Activated T-cell treated with anti-CD3 and anti-CD28 coated beads, Interleukin-2, amount 50 U/mL, for 4 hours (primary cell): ENCODE data around the gene UNC5C. TPM values are rescaled to one million over a fixed set of nuclear protein-coding genes. Genes with fewer than 3 reads are reported as not detected.

ENCODE experiments used
- ATAC-seq, 2 donors: fragments of 200-7000 bp; cut with Tn5 transposase; one replicate each; pipeline ENCODE4 v1.10.0; 2021
- DNase-seq: peaks from one replicate; pipeline ENCODE4 v3.0.0-alpha.2; 2020
- H3K27me3 Mint-ChIP-seq: one replicate; pipeline ENCODE4 v1.8.0; 2021; ENCODE audit warnings: low read depth, mixed read lengths
- H3K36me3 Mint-ChIP-seq: one replicate; pipeline ENCODE4 v1.8.0; 2022; ENCODE audit warnings: mixed read lengths; ENCODE audit not compliant: insufficient read depth
- H3K4me1 Mint-ChIP-seq: one replicate; pipeline ENCODE4 v1.8.0; 2021; ENCODE audit warnings: low read depth, mixed read lengths
- H3K4me3 Mint-ChIP-seq: one replicate; pipeline ENCODE4 v1.8.0; 2021; ENCODE audit warnings: mild to moderate bottlenecking, moderate library complexity, mixed read lengths
- H3K9me3 Mint-ChIP-seq: one replicate; pipeline ENCODE4 v1.8.0; 2021; ENCODE audit warnings: mixed read lengths
- total RNA-seq, 3 donors: library from RNA; stranded (reverse); gene quantifications; one replicate each; pipeline ENCODE4 v1.2.1, GENCODE V29; 2021

UNC5C gene
- total RNA-seq, result under 1 TPM in 1 of 3 donors, not detected in 2; 0.08 TPM

GRCh38 chr4:95548738-95549245, at the start of gene UNC5C:
Gene UNC5C (minus strand): TSS chr4:95548973.
- DNase-seq, result no peak
- Mint-ChIP-seq H3K36me3 (no peaks in the 10 kb centered on the region), H3K27me3 (peaks cover 47% of the 10 kb centered on the region)

GRCh38 chr4:95596676-95597075, 47.9 kb upstream of the UNC5C start:
- Mint-ChIP-seq H3K27me3 (peaks cover 3% of the 10 kb centered on the region), H3K4me3 (no peak overlapping the region), H3K9me3 (peaks cover 5% of the 10 kb centered on the region), H3K4me1 (no peaks in the 10 kb centered on the region), H3K36me3 (no peaks in the 10 kb centered on the region)
- no peak for DNase-seq
- ATAC-seq, result no peak

More at GRCh38 chr4:95548738-95549245, at the start of gene UNC5C:
- H3K4me3 Mint-ChIP-seq, result peak within 1 kb of the TSS; percentile 69
- peak; percentile 13 to 27 for ATAC-seq
- no peaks in the 10 kb centered on the region for H3K9me3 Mint-ChIP-seq
- H3K4me1 Mint-ChIP-seq, result peaks cover 10% of the 10 kb centered on the region

- H3K4me3 Mint-ChIP-seq, result no peak overlapping the region
- H3K9me3 Mint-ChIP-seq, result peaks cover 11% of the 10 kb centered on the region
- no peaks in the 10 kb centered on the region for H3K4me1 Mint-ChIP-seq
- no peaks in the 10 kb centered on the region for H3K36me3 Mint-ChIP-seq
- DNase-seq (no peak), ATAC-seq (no peak)
- H3K27me3 Mint-ChIP-seq, result peaks cover 3% of the 10 kb centered on the region
These were observed 45.9 kb upstream of the UNC5C start for GRCh38 chr4:95594629-95595028.

- no peak for DNase-seq
- Mint-ChIP-seq H3K4me1 (no peaks in the 10 kb centered on the region), H3K36me3 (no peaks in the 10 kb centered on the region), H3K27me3 (peaks cover 3% of the 10 kb centered on the region), H3K9me3 (peaks cover 11% of the 10 kb centered on the region), H3K4me3 (no peak overlapping the region)
- no peak for ATAC-seq
These were observed 45.2 kb upstream of the UNC5C start for GRCh38 chr4:95594013-95594412.

GRCh38 chr4:95591278-95591677, 42.5 kb upstream of the UNC5C start:
- ATAC-seq, result no peak
- peaks cover 3% of the 10 kb centered on the region for H3K27me3 Mint-ChIP-seq

GRCh38 chr4:95590615-95591014, 41.8 kb upstream of the UNC5C start:
- no peaks in the 10 kb centered on the region for H3K4me1 Mint-ChIP-seq
- H3K4me3 Mint-ChIP-seq, result no peak overlapping the region
- no peaks in the 10 kb centered on the region for H3K36me3 Mint-ChIP-seq
- H3K27me3 Mint-ChIP-seq, result peaks cover 3% of the 10 kb centered on the region
- H3K9me3 Mint-ChIP-seq, result peaks cover 11% of the 10 kb centered on the region
- ATAC-seq (no peak), DNase-seq (no peak)

More at GRCh38 chr4:95591278-95591677, 42.5 kb upstream of the UNC5C start:
- no peak for DNase-seq
- no peak overlapping the region for H3K4me3 Mint-ChIP-seq
- H3K4me1 Mint-ChIP-seq, result no peaks in the 10 kb centered on the region
- no peaks in the 10 kb centered on the region for H3K36me3 Mint-ChIP-seq
- H3K9me3 Mint-ChIP-seq, result peaks cover 11% of the 10 kb centered on the region

- no peak for DNase-seq
- peaks cover 6% of the 10 kb centered on the region for H3K9me3 Mint-ChIP-seq
- H3K4me1 Mint-ChIP-seq, result no peaks in the 10 kb centered on the region
- no peak for ATAC-seq
- H3K36me3 Mint-ChIP-seq, result no peaks in the 10 kb centered on the region
- H3K27me3 Mint-ChIP-seq, result no peaks in the 10 kb centered on the region
- no peak overlapping the region for H3K4me3 Mint-ChIP-seq
These were observed 36.4 kb upstream of the UNC5C start for GRCh38 chr4:95585016-95585695.

GRCh38 chr4:95580226-95580625, 31.5 kb upstream of the UNC5C start:
- no peak overlapping the region for H3K4me3 Mint-ChIP-seq
- H3K4me1 Mint-ChIP-seq, result no peaks in the 10 kb centered on the region
- no peaks in the 10 kb centered on the region for H3K36me3 Mint-ChIP-seq
- no peak for ATAC-seq
- DNase-seq, result no peak
- H3K27me3 Mint-ChIP-seq, result no peaks in the 10 kb centered on the region
- H3K9me3 Mint-ChIP-seq, result peaks cover 38% of the 10 kb centered on the region

- Mint-ChIP-seq H3K4me3 (no peak overlapping the region), H3K4me1 (no peaks in the 10 kb centered on the region), H3K9me3 (peaks cover 13% of the 10 kb centered on the region), H3K36me3 (no peaks in the 10 kb centered on the region), H3K27me3 (no peaks in the 10 kb centered on the region)
- DNase-seq (no peak), ATAC-seq (no peak)
These were observed 23.7 kb upstream of the UNC5C start for GRCh38 chr4:95572304-95572991.

GRCh38 chr4:95571577-95571976, 22.8 kb upstream of the UNC5C start:
- Mint-ChIP-seq H3K4me3 (no peak overlapping the region), H3K9me3 (peaks cover 11% of the 10 kb centered on the region), H3K27me3 (no peaks in the 10 kb centered on the region), H3K4me1 (no peaks in the 10 kb centered on the region), H3K36me3 (no peaks in the 10 kb centered on the region)
- no peak for ATAC-seq
- no peak for DNase-seq

GRCh38 chr4:95563638-95564337, 15.0 kb upstream of the UNC5C start:
- Mint-ChIP-seq H3K9me3 (peaks cover 13% of the 10 kb centered on the region), H3K4me3 (no peak overlapping the region), H3K36me3 (no peaks in the 10 kb centered on the region), H3K4me1 (no peaks in the 10 kb centered on the region), H3K27me3 (no peaks in the 10 kb centered on the region)
- DNase-seq (no peak), ATAC-seq (no peak)

GRCh38 chr4:95560774-95561173, 12.0 kb upstream of the UNC5C start:
- no peak for ATAC-seq

GRCh38 chr4:95556207-95556859, 7.6 kb upstream of the UNC5C start:
- Mint-ChIP-seq H3K9me3 (no peaks in the 10 kb centered on the region), H3K27me3 (peaks cover 8% of the 10 kb centered on the region), H3K36me3 (no peaks in the 10 kb centered on the region), H3K4me3 (no peak overlapping the region), H3K4me1 (no peaks in the 10 kb centered on the region)
- ATAC-seq (no peak), DNase-seq (no peak)

More at GRCh38 chr4:95560774-95561173, 12.0 kb upstream of the UNC5C start:
- DNase-seq, result no peak
- no peaks in the 10 kb centered on the region for H3K36me3 Mint-ChIP-seq
- no peaks in the 10 kb centered on the region for H3K4me1 Mint-ChIP-seq
- H3K27me3 Mint-ChIP-seq, result no peaks in the 10 kb centered on the region
- H3K9me3 Mint-ChIP-seq, result peaks cover 6% of the 10 kb centered on the region
- H3K4me3 Mint-ChIP-seq, result no peak overlapping the region

GRCh38 chr4:95552942-95553550, 4.3 kb upstream of the UNC5C start:
- H3K4me3 Mint-ChIP-seq, result no peak overlapping the region
- H3K36me3 Mint-ChIP-seq, result no peaks in the 10 kb centered on the region
- H3K9me3 Mint-ChIP-seq, result no peaks in the 10 kb centered on the region
- H3K27me3 Mint-ChIP-seq, result peaks cover 31% of the 10 kb centered on the region
- no peak for DNase-seq
- ATAC-seq, result no peak
- H3K4me1 Mint-ChIP-seq, result peaks cover 10% of the 10 kb centered on the region
